Tibial artery (tissue), 4 donors: ENCODE measurements around the gene LCAT.
"Not testable (repeated sequence)": the region's sequence is repeated elsewhere in the genome, so short reads cannot be mapped to it uniquely, and the experiment has no call there.

Experiments used
- DNase-seq, 2 donors: peaks; one replicate each; pipeline ENCODE4 v3.0.0-alpha.2; 2019
- H3K27ac ChIP-seq, 2 donors: fragments of 200-600 bp; sonication (generic) in 1 of 2; 1 replicate in 1 of 2; 2 replicates in 1 of 2; pipeline ENCODE4 v1.5.1; 2018 to 2019; ENCODE audit warnings: mild to moderate bottlenecking in 1 of 2
- H3K27me3 ChIP-seq, 2 donors: fragments of 200-600 bp; sonication (generic) in 1 of 2; one replicate each; pipeline versions ENCODE4 v1.5.1 to v1.6.0; 2016 to 2019
- H3K36me3 ChIP-seq, 3 donors: fragments of 200-600 bp; sonication (generic) in 2 of 3; one replicate each; pipeline ENCODE4 v1.5.1; 2016 to 2019; ENCODE audit warnings: mild to moderate bottlenecking in 2 of 3
- H3K4me1 ChIP-seq, 4 donors: fragments of 200-600 bp; sonication (generic) in 2 of 4; 1 replicate in 3 of 4; 2 replicates in 1 of 4; pipeline ENCODE4 v1.5.1; 2016 to 2019
- H3K4me3 ChIP-seq, 2 donors: fragments of 200-600 bp; sonication (generic) in 1 of 2; 1 replicate in 1 of 2; 2 replicates in 1 of 2; pipeline ENCODE4 v1.5.1; 2018 to 2019; ENCODE audit warnings: mild to moderate bottlenecking in 2 of 2
- H3K9me3 ChIP-seq, 3 donors: fragments of 200-600 bp; sonication (generic) in 1 of 3; one replicate each; pipeline ENCODE4 v1.5.1; 2016 to 2019
- intact Hi-C: fragments of 100-400 bp; cut with DNase I; formaldehyde crosslinking; loops from one replicate; pipeline ENCODE4 v1.15.0; 2023; ENCODE audit warnings: low total_unique reads
- TF ChIP-seq, protein P1 (sequence below), 2 experiments: fragments of 200-600 bp in 1 of 2; fragments of 450-650 bp in 1 of 2; IDR thresholded peaks; one replicate each; pipeline ENCODE4 v1.5.1; 2017 to 2019; ENCODE audit warnings: antibody characterized with exemption in 2 of 2, mild to moderate bottlenecking in 1 of 2, moderate library complexity in 1 of 2

LCAT gene

DNA sequence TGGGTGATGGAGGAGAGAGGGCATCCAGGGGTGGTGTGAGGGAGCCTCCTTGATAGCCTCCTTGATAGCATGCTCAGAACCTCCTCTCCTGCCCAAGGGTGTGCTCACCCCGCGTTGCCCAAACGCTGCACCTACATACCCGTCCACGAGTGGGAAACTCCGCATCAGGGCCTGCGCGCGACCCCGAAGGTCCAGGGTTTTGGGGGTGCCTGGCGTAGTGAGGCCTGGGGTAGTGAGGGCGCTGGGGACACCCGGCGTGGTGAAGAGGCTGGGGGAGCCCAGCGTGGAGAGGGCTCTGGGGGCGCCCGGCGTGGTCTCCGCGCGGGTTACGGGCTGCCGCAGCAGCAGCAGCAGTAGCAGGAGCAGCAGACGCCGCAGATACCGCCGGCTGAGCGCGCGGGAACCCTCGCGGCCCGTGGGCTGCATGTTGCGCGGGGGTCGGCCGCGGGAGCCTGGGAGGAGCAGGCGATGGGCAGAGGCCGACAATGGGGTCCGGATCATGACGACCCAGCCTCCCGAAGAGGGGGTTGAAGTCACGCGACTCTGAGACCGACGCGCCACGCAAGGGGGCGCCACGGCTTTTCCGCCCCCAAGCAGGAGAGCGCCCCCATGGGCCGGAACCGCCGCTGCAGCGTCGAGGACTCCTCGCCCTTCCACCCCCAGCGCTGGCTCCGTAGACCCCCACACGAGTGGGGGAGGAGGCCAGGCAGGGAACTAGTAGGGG is 36.2 kb upstream of the LCAT start, which contains the start of gene DPEP3:
Gene DPEP3 (minus strand): TSS at position 545 of the 724 bp plus-strand sequence. CDS start 119 bp downstream, at position 426.
- no peaks in the 10 kb centered on the region for H3K9me3 ChIP-seq
- no peak within 1 kb of the TSS for H3K4me3 ChIP-seq
- TF ChIP-seq, protein P1, sequence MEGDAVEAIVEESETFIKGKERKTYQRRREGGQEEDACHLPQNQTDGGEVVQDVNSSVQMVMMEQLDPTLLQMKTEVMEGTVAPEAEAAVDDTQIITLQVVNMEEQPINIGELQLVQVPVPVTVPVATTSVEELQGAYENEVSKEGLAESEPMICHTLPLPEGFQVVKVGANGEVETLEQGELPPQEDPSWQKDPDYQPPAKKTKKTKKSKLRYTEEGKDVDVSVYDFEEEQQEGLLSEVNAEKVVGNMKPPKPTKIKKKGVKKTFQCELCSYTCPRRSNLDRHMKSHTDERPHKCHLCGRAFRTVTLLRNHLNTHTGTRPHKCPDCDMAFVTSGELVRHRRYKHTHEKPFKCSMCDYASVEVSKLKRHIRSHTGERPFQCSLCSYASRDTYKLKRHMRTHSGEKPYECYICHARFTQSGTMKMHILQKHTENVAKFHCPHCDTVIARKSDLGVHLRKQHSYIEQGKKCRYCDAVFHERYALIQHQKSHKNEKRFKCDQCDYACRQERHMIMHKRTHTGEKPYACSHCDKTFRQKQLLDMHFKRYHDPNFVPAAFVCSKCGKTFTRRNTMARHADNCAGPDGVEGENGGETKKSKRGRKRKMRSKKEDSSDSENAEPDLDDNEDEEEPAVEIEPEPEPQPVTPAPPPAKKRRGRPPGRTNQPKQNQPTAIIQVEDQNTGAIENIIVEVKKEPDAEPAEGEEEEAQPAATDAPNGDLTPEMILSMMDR (IDR thresholded peaks at IDR 0.05) = no peak
- intact Hi-C loops = no loop called here
- H3K36me3 ChIP-seq = no peaks in the 10 kb centered on the region
- no peak for DNase-seq
- no peak within 1 kb of the TSS for H3K27ac ChIP-seq
- H3K27me3 ChIP-seq = peaks cover 0 to 27% of the 10 kb centered on the region in 2 donors
- no peaks in the 10 kb centered on the region for H3K4me1 ChIP-seq

DNA sequence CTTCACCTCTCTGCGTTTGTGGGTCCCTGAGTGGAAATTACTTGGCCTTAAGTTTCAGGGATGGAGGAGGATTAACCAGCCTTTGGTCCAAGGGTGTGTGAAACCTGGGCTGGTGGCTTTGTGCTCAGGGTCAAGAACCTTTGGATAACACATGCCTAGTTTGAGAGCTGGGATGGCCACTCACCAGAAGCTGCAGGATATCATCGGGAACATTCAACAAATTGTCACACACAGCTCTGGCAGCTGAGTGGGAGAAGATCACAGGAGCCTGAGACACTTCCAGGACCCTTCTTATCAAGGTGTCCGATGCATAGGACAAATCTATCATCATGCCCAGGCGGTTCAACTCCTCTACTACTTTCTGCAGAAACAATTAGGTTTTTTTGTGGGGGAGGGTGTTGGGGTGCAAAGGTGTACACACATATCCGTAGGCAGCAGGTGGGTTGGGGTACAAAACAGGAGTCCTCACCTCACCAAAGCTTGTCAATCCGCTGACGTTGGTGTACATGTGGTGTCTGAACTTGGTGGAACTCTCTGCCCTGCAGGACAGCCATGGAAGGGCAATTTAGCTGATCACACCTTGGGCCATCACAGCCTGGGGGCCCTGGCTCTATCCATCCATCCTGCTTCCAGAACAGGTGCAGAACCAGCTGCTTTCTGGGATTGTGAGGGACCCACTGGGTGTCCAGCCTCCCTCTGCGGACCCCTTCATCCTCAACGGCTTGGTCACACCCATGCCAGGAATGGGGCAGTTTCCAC is 33.7 kb upstream of the LCAT start:
- Histone ChIP-seq H3K36me3 (no peaks in the 10 kb centered on the region), H3K27me3 (peaks cover 0 to 27% of the 10 kb centered on the region in 2 donors), H3K27ac (no peak overlapping the region), H3K4me1 (no peaks in the 10 kb centered on the region), H3K9me3 (no peaks in the 10 kb centered on the region), H3K4me3 (no peak overlapping the region)
- DNase-seq = no peak
- intact Hi-C loops = no loop called here
- TF ChIP-seq, protein P1 (IDR thresholded peaks at IDR 0.05) = no peak

DNA sequence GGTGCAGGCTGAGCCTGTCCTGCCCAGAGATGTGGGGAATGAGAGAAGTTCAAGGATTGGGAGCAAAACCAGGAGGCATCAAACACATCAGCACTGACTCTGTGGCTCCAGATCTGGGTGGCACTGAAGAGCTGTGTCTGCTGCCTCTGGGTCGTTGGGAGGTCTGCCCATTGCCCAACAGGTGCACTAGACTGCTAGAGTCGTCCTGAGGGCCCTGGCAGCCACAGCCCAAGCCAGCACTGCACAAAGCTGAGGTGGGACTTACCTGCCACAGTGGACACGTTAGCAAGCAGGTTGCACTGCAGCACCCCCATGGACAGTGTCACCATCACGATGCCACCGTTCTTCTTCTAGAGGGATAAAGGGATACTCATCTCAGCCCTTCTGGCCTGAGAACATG is 33.1 kb upstream of the LCAT start:
- DNase-seq = no peak
- no peaks in the 10 kb centered on the region for H3K4me1 ChIP-seq
- H3K4me3 ChIP-seq = no peak overlapping the region
- H3K9me3 ChIP-seq = no peaks in the 10 kb centered on the region
- intact Hi-C loops = no loop called here
- no peaks in the 10 kb centered on the region for H3K36me3 ChIP-seq
- no peak overlapping the region for H3K27ac ChIP-seq
- TF ChIP-seq, protein P1 (IDR thresholded peaks at IDR 0.05) = no peak
- peaks cover 0 to 24% of the 10 kb centered on the region in 2 donors for H3K27me3 ChIP-seq

DNA sequence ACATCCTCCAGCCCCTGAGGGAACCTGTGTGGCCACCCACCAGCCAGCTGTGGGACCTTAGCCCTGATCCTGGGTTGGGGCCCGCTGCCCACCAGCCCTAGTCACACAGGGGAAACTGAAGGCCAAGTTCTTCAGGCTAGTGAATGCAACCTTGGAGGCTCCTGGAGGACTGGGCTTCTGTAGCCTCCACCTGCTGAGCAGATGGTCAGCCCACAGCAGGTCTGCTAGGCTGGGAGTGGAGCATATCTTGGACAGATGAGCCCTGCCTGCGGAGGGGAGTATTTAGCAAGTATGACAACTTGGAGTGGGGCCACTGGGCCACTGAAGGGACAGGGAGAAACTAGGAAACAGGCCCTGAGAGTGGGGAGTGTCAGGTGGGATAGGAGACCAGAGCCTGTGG is 32.3 kb upstream of the LCAT start:
- Histone ChIP-seq H3K27me3 (peaks cover 0 to 24% of the 10 kb centered on the region in 2 donors), H3K4me1 (no peaks in the 10 kb centered on the region), H3K9me3 (no peaks in the 10 kb centered on the region), H3K27ac (no peak overlapping the region), H3K4me3 (no peak overlapping the region), H3K36me3 (no peaks in the 10 kb centered on the region)
- DNase-seq = no peak
- intact Hi-C loops = no loop called here
- TF ChIP-seq, protein P1 (IDR thresholded peaks at IDR 0.05) = no peak

DNA sequence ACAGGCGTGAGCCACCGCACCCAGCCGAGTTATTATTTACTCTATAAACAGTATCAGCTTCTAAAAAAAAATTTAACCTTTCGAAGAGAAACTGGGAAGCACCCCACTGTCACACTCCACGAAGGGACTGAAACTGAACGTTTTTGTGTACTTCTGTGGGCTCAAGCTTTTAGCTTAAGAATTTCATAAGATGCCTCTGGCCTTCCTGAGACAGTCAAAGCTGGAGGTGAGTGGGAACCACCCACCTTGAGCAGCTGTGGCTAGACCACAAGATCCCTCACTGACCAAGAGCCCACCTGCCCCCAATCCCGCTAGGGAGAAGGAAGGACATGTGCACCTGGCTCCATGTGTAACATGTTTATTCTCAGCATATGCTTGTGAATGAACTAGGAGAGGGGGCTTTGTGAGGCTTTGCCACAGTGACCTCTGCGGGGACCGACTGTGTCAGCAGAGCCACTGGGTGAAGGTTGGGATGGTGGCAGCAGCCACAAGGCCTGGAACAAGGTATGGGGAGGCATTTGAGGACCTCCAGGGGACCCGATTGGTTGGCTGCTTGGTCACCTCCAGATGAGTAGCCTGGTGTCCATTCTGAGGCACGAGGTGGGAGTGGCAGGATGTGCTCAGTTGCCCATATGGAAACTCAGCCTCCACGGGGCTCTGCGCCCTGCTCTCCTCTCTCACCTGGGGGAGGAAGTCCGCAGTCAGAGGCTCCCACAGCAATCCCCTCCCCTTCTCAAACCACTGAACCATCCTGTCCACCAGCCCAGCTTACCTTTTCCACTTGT is 31.6 kb upstream of the LCAT start:
- intact Hi-C loops = no loop called here
- Histone ChIP-seq H3K27ac (no peak overlapping the region), H3K9me3 (no peaks in the 10 kb centered on the region), H3K4me1 (no peaks in the 10 kb centered on the region), H3K36me3 (no peaks in the 10 kb centered on the region), H3K4me3 (no peak overlapping the region), H3K27me3 (peaks cover 0 to 19% of the 10 kb centered on the region in 2 donors)
- TF ChIP-seq, protein P1 (IDR thresholded peaks at IDR 0.05) = no peak
- DNase-seq = no peak

DNA sequence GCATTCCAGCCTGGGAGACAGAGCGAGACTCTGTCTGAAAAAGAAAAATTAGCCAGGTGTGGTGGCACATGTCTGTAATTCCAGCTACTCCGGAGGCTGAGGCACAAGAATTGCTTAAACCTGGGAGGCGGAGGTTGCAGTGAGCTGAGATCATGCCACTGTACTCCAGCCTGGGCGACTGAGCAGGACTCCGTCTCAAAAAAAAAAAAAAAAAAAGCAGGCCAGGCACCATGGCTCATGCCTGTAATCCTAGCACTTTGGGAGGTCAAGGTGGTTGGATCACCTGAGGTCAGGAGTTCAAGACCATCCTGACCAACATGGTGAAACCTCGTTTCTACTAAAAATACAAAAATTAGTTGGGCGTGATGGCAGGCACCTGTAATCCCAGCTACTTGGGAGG is 28.4 kb upstream of the LCAT start:
- H3K4me3 ChIP-seq, intact Hi-C loops, H3K27me3 ChIP-seq, H3K27ac ChIP-seq, H3K4me1 ChIP-seq, DNase-seq, H3K9me3 ChIP-seq, H3K36me3 ChIP-seq: not testable (repeated sequence)
